GM19324 (cell line): ENCODE measurements around the gene ST8SIA2.

Experiments
- ATAC-seq: cut with Tn5 transposase; IDR thresholded peaks from one replicate; pipeline ENCODE4 v1.9.1; 2021; ENCODE audit warnings: mild to moderate bottlenecking, moderate library complexity; ENCODE audit not compliant: unreplicated experiment, low FRiP score

ST8SIA2 gene

GRCh38 chr15:92393071-92393979 lies at the start of gene ST8SIA2:
ST8SIA2 (plus strand) TSS chr15:92393881; CDS start chr15:92394065, 184 bp downstream.
- ATAC-seq = no peak

- no peak for ATAC-seq
Observed at GRCh38 chr15:92343924-92344643, 49.6 kb upstream of the ST8SIA2 start.

DNA sequence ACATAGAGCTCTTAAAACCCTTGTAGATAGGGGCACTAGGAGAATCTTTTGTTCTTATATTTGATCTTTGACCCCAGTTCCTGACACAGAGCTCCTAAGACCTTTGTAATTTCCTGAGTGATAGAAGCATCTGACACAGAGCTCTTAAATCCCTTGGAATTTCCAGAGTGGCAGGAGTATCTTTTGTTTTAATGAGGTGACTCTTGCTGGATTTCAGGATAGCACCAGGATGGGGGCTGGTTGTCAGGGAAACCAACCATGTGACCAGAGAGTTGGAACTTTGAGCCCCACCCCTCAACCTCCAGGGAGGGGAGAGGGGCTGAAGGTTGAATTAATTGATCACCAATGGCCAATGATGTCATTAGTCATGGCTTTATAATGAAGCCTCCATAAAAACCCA lies 47.6 kb upstream of the ST8SIA2 start:
- ATAC-seq = no peak

DNA sequence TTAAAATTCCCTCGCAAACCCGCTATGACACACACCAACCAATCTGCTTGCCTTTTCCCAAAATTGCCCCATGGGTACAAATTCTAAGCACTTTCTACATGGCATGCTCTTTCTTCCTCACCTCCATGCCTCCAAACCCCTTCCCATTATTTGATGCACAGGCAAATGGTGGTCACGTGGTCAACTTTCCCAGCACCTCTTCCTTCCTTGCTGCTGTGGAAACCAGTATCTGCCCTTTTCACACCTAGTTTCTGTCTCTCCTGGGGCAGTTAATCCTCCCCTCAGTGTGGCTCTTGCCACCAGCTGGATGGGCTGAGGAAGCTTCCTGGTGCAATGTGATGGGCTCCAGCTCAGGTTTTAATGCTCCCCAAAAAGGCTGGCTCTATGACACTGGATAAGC lies 38.4 kb upstream of the ST8SIA2 start:
- no peak for ATAC-seq

GRCh38 chr15:92361321-92362000 lies 32.2 kb upstream of the ST8SIA2 start:
- no peak for ATAC-seq

- ATAC-seq = no peak
Observed at GRCh38 chr15:92362001-92362350, 31.7 kb upstream of the ST8SIA2 start.

DNA sequence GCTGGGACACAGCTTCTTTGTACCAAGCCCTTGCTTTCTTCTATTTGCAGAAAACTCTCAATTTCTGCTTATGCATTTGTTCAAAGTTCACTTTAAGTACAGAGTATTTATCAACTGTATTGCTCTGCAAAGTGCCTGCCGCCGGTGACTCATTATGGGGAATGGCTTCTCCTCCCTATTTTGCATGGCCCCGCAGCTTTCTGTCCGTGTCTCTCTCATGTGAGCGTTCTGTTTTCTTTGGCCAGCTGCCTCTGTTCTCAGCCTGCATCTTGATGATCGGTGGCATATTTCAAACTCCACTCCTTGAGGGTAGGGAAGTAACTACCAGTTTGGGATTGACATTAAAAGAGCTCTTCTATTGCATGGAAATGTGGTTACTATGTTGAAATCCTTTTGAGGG lies 28.6 kb upstream of the ST8SIA2 start:
- no peak for ATAC-seq

DNA sequence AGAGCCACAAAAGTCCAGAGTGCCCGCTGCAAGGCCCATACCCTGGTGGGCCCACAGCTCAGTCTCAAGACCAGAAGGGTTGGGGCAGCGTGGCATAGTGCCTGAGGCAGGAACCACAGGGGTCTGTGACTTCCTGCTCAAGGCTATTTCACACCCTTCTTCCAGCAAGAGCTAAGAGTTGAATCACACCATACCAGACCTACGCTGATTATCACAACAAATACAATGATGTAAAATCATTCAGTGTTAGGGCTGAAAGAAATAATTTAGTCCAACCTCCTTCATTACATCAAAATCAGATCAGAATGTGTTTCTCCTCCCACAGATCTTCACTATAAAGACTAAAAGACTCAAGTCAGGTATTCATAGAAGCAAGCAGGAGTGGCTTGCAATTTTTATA lies 27.8 kb upstream of the ST8SIA2 start:
- ATAC-seq = no peak

- ATAC-seq = no peak
Observed at GRCh38 chr15:92366381-92366780, 27.3 kb upstream of the ST8SIA2 start.

- no peak for ATAC-seq
Observed at GRCh38 chr15:92375057-92375456, 18.6 kb upstream of the ST8SIA2 start.

DNA sequence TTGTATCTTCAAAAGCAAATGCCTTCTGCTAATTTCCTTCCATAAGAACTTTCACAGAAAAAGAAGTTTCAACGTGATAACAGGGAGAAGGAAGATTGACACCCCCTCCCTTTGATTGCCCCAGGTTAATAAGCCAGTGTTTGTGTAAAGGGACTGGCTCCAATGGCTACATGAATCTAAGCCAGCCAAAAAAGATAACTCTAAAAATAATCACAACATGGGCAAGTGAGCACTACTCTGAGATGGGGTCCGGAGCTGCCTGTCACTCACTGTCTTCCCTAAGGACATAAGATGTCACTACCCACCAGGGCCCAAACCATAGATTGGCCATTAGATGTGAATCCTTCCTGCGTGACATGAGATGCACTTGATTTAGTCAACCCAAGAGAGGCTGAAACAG lies 17.6 kb upstream of the ST8SIA2 start:
- no peak for ATAC-seq

- ATAC-seq = no peak
Observed at GRCh38 chr15:92377083-92377789, 16.4 kb upstream of the ST8SIA2 start.

- ATAC-seq = no peak
Observed at GRCh38 chr15:92383519-92384324, 10.0 kb upstream of the ST8SIA2 start.

- ATAC-seq = no peak
Observed at GRCh38 chr15:92384381-92384780, 9.3 kb upstream of the ST8SIA2 start.

DNA sequence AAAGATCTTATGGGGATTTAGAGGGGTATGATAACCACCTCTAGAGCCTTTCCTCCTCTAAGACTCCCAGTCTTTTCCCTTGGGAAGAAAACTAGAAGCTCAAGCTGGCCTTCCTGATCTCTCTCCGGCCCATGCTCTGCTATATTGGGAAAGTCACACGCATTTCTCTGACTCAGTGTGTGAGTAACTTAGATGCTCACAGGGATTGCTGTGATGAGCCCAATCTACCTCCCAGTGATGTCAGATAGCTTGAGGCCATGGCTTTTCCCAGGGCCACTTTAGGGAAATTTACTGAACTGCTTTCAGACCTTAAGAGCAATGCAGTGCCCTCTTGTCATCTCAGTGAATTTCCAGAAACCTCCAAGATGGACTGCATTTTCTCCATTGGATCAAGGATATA lies 8.6 kb upstream of the ST8SIA2 start:
- ATAC-seq = no peak

- no peak for ATAC-seq
Observed at GRCh38 chr15:92391640-92392039, 2.0 kb upstream of the ST8SIA2 start.

DNA sequence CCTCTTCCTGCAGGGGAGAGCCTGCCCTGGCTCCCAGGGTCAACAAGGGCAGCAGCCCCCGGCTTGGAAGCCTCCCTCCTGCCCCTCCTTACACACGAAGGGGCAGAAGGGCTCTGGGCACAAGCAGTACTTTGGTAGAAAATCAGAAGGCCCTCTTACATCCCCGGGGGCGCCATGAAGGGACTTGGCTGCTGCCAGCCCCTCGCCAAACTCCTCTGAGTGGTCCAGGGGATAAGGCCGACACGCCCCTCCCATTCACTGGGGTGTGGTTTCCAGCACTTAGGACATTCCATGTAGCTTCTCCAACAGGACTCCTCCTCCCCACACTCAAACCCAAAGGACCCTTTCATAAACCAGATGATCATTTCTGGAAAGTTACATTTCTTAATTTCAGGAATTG lies 1.2 kb upstream of the ST8SIA2 start:
- no peak for ATAC-seq

GRCh38 chr15:92393980-92394308 lies 263 bp downstream of the ST8SIA2 start:
- ATAC-seq = no peak

DNA sequence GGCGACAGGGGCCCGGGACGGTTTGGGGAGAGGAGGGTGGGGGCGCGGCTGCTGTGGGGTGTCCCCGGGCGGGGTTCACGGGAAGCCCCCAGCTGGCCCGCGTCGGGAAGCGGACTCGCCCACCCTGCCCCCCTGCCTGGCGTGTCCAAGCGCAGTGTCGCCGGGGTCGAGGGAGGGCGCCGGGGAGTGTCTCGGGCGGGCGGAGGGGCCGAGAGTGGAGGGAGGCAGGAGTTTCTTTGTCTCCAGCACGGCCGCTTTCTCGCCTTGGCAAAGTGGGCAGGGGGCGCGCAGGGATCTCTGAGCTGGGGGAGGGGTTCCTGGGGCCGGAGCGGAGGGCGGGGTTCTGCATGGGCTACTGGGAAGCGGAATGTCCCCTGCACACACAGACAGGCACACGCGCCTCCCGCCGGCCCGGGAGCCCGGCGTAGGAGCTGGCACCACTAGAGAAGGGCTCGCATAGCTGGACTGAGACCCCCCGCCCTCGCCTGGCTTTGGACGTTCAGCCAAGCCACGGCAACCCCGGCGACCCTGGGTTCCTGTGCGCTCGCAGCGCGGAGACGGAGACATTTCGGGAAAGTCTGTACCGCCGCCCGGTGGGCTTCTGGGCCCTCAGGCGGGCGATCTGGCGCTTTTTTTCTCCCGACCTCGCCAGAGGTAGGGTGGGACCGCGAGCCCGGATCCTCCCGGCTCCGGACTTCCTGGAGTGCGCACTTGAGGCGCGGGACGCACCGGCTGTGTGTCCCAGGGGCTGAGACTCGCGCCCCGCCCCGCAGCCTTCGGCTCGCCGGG lies 822 bp downstream of the ST8SIA2 start:
- no peak for ATAC-seq
